Measurements from ENCODE around the gene ARHGEF26.

DNA sequence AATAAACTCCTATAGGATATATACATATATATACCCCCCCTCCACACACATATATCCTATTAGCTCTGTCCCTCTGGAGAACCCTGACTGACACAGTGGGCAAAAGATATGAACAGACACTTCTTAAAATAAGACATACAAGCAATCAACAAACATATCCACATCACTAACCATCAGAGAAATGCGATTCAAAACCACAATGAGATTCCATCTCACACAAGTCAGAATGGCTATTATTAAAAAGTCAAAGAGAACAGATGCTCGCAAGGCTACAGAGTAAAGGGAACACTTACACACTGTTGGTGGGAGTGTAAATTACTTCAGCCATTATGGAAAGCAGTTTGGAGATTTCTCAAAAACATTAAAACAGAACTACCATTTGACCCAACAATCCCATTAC, 46.2 kb upstream of the ARHGEF26 start:
- no peak for TF ChIP-seq GATA2 (IDR thresholded peaks at IDR 0.05; ENCODE audit: low read depth, low read length)
- TF ChIP-seq GATA3 (IDR thresholded peaks at IDR 0.05; ENCODE audit: low read depth, low read length), result no peak

Measured in SH-SY5Y (cell line).